NCI-H345 treated with DMSO at 0.1 percent for 48 hours (cell line): ENCODE results near the gene ZNF217.
"Not testable (repeated sequence)": the region's sequence is repeated elsewhere in the genome, so short reads cannot be mapped to it uniquely, and the experiment has no call there.

ENCODE experiments used
- DNase-seq: peaks from one replicate; lab custom pipeline; 2025; ENCODE audit not compliant: unreplicated experiment; lab: John Stamatoyannopoulos, UW

Gene ZNF217

DNA sequence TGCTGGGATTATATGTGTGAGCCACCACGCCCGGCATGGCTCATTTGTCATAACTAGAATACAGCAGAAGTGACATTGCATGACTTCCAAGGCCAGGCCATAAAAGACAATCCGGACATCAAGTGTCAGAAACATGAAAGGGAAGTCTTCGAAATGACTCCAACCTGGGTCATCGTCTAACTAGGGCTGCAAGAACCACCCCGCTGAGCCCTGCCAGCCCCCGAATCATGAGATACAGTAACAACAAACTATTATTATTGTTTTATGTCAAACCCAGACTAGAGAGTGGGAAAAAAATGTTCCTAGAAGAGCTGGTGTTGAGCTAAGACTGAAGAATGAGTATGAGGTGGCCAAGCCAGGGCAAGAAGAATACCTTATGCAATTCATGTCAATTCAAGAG is 59.6 kb downstream of the ZNF217 start:
- no peak for DNase-seq

GRCh38 chr20:53533500-53533899 is 60.1 kb downstream of the ZNF217 start:
- no peak for DNase-seq

DNA sequence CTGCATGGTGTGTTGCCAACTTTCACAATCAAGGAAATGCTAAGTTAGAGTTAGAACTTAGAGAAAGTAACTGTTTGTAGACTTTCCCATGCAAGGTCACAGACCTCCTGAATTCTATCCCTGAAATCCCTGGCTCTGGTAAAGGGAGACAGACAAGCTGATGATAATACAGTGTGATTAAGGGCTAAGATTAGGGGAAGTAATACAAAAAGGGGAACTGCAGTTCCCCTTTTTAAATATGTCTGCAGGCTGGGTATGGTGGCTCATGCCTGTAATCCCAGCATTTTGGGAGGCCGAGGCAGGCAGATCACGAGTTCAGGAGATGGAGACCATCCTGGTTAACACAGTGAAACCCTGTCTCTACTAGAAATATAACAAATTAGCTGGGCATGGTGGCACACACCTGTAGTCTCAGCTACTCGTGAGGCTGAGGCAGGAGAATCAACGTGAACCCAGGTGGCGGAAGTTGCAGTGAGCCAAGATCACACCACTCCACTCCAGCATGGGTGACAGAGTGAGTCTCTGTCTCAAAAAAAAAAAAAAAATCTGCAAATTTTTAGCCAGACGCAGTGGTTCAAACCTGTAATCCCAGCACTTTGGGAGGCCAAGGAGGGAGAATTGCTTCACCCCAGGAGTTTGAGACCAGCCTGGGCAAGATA is 60.9 kb downstream of the ZNF217 start:
- DNase-seq = not testable (repeated sequence)

GRCh38 chr20:53530440-53530839 is 63.2 kb downstream of the ZNF217 start:
- DNase-seq = no peak

- no peak for DNase-seq
Measured at GRCh38 chr20:53529658-53530057, 64.0 kb downstream of the ZNF217 start.

GRCh38 chr20:53527196-53527595 is 66.4 kb downstream of the ZNF217 start:
- no peak for DNase-seq

DNA sequence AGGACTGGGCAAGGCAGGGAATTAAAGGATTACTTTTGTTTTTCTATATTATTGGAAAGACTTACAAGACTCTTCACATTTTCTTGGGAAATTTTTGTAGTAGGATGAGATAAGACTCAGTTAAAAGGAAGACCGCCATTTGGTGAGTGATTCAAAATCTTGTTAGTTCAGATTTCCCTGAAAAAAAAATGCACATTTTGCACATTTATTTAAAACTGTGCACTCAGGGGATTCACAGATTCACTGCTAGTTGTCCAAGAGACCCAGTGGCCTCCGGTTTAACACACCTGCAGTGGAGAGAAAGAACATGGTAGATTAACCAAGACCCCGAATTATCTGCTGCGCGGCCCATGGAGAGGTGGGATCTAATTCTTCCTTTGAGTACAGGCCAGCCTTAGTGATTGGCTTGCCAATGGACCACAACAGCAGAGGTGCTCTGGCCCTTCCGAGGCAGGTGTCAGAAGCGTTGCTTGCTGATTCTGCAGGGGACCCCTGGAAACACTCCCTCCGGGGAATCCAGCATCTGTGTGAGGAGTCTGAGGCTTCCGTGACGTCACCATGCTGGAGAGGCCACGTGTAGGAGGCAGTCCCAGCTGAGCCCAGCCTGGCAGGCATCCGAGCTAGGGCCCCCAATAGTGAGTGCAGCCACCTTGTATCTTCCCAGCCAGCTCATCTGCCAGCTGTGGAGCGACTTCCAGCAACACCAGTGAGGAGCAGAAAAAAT is 68.9 kb downstream of the ZNF217 start:
- no peak for DNase-seq

DNA sequence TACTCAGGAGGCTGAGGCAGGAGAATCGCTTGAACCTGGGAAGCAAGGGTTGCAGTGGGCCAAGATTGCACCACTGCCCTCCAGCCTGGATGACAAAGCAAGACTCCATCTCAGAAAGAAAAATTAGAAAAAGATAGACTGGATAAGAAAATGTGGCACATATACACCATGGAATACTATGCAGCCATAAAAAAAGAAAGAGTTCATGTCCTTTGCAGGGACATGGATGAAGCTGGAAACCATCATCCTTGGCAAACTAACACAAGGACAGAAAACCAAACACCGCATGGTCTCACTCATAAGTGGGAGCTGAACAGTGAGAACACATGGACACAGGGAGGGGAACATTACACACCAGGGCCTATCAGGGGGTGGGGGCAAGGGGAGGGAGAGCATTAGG is 70.0 kb downstream of the ZNF217 start:
- not testable (repeated sequence) for DNase-seq

GRCh38 chr20:53522696-53523095 is 70.9 kb downstream of the ZNF217 start:
- DNase-seq = no peak

GRCh38 chr20:53522026-53522425 is 71.6 kb downstream of the ZNF217 start:
- DNase-seq = no peak

DNA sequence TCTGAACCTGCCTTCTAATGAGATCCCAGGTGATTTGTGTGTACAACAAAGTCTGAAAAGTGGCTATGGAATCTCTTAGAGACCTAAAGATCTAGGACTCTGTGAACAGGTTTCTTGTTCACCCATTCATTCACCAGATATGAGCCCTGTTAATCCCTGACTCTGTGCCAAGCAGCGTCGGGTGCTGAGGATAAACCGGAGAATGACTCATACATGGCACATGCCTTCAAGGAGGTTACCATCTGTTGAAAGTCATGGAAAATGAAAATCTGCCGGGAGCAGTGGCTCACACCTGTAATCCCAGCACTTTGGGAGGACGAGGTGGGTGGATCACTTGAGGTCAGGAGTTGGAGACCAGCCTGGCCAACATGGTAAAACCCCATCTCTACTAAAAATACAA is 72.2 kb downstream of the ZNF217 start:
- not testable (repeated sequence) for DNase-seq

DNA sequence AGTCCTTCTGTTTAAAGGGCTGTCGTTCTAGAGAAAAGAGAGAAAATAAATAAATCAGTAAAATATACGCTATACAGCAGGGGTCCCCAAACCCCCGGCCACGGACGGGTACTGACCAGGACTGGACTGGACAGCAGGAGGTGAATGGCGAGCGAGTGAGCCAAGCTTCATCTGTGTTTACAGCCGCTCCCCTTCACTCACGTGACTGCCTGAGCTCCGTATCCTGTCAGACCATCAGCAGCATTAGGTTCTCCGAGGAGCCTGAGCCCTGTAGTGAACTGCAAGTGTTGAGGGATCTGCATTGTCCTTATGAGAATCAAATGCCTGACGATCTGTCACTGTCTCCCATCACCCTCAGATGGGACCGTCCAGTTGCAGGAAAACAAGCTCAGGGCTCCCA is 76.5 kb downstream of the ZNF217 start:
- no peak for DNase-seq
